ENCODE results near the gene TUBGCP3. TPM values are rescaled to one million over a fixed set of nuclear protein-coding genes. Genes with fewer than 3 reads are reported as not detected.

The TUBGCP3 gene
- total and polyA plus RNA-seq, 9 of the 15 experiments (the other 6 are each of a cell fraction or from before 2014, with no cell fraction given) = 3.0 to 24.8 (median 15.2) TPM

GRCh38 chr13:112495465-112495864, 92.5 kb downstream of the TUBGCP3 start:
- ChIA-PET POLR2A (no interaction called here), CTCF (ENCODE audit: low intra/inter-chr PET ratio) (no interaction called here)
- Histone ChIP-seq H3K27me3 (ENCODE audit: control insufficient read depth in 2 of 2, insufficient read depth in 2 of 2, low read length in 2 of 2) (no peaks in the 10 kb centered on the region), H3K9ac (ENCODE audit: insufficient read depth in 1 of 2, low read depth in 2 of 2, low read length in 2 of 2) (no peak overlapping the region), H3K9me1 (ENCODE audit: control insufficient read depth, insufficient read depth, low read length) (no peaks in the 10 kb centered on the region), H2AFZ (ENCODE audit: low read depth, low read length) (no peak overlapping the region), H4K20me1 (replicated peaks; ENCODE audit: control insufficient read depth, insufficient read depth, low read length) (no peaks in the 10 kb centered on the region), H3K36me3 (ENCODE audit: control insufficient read depth, insufficient read depth, low read length) (peaks cover 45% of the 10 kb centered on the region; the same call in 2 of the 3 replicates), H3K4me2 (ENCODE audit: insufficient read depth, low read length) (no peak overlapping the region), H3K9me3 (replicated peaks; ENCODE audit: control insufficient read depth, insufficient read depth, low read depth, low read length) (no peaks in the 10 kb centered on the region), H3K27ac (ENCODE audit: extremely low read depth, low read depth, low read length) (no peak overlapping the region), H3K79me2 (ENCODE audit: control insufficient read depth, insufficient read depth, low read length) (no peaks in the 10 kb centered on the region), H3K4me3 (no peak overlapping the region), H3K4me1 (replicated peaks in 1 of 2; ENCODE audit: control insufficient read depth in 2 of 2, insufficient read depth in 2 of 2, low read length in 2 of 2) (no peaks in the 10 kb centered on the region)
- TF ChIP-seq RBM15 (IDR thresholded peaks at IDR 0.05; ENCODE audit: insufficient read depth, low read length) (no peak), ARID3A (IDR thresholded peaks at IDR 0.05; ENCODE audit: borderline replicate concordance, low read depth, low read length) (no peak), NONO (IDR thresholded peaks at IDR 0.05; ENCODE audit: low read depth in 2 of 2, low read length in 1 of 2) (no peak), MNT (conservative IDR thresholded peaks at IDR 0.05) (no peak), CHD4 (IDR thresholded peaks at IDR 0.05; ENCODE audit: insufficient read depth, insufficient replicate concordance, low read depth, low read length, poor library complexity, severe bottlenecking) (no peak)
- ATAC-seq = no peak
- no peak for FAIRE-seq
- in situ Hi-C loops (cut with MboI) (no loop called here), intact Hi-C loops (cut with micrococcal nuclease) (no loop called here)
- no peak for DNase-seq (ENCODE audit: extremely low read depth in 1 of 4, low spot score in 3 of 4)
- no TSS peak for BruUV-seq (replicated peaks)
- 71% methylated on average over 2 of the region's 2 CpGs for WGBS (ENCODE audit: insufficient coverage, low coverage, missing lambda C conversion rate)
